ENCODE measurements around the gene DNPEP. TPM values are rescaled to one million over a fixed set of nuclear protein-coding genes. Genes with fewer than 3 reads are reported as not detected.

DNPEP gene
- total RNA-seq (2014; rRNA removed; shearing (Covaris generic)): 39.3 and 40.5 TPM in 2 replicates
- total RNA-seq (2022): 54.2 and 63.6 TPM in 2 replicates
- Bru-seq, nascent RNA: percentile 50 among the genes with signal in this experiment
- BruChase-seq, experiment 1, labeled RNA remaining after a 6-hour chase: percentile 52 among the genes with signal in this experiment
- percentile 51 among the genes with signal in this experiment for BruChase-seq, experiment 2, labeled RNA remaining after a 2-hour chase
- long read RNA-seq, transcript DNPEP-217 (15 exons, 2,408 nt): minor isoform, 7 of 124 reads
- long read RNA-seq, transcript DNPEP-201 (15 exons, 2,425 nt): major isoform, 89 of 124 reads
- long read RNA-seq, transcript DNPEP-203 (15 exons, 1,657 nt): minor isoform, 11 of 124 reads
- long read RNA-seq, partial matches to known transcripts: 4 of 124 reads
- long read RNA-seq, other reads (novel, unspliced or antisense): 13 of 124 reads

GRCh38 chr2:219387306-219388120 is at the start of gene DNPEP:
DNPEP (minus strand) TSS chr2:219387912; CDS start chr2:219387794, 118 bp downstream.
- POLR2A ChIA-PET: interaction anchor here (0.6 to 1.5 kb wide), 14 partner anchors 9 to 809 kb away, joined by 3 to 6 read pairs (median 4); no protein-coding TSS in a partner anchor
- Histone ChIP-seq H3K27ac (ENCODE audit: low read depth, low read length, poor library complexity, severe bottlenecking) (peak within 1 kb of the TSS; percentile 3), H3K9me2 (ENCODE audit: insufficient read depth, low read length) (no peaks in the 10 kb centered on the region), H3K4me1 (ENCODE audit: insufficient read depth, low read length, poor library complexity, severe bottlenecking) (peaks cover 15% of the 10 kb centered on the region), H3K9me3 (ENCODE audit: low read length) (no peaks in the 10 kb centered on the region), H3K4me3 (ENCODE audit: low read depth, low read length, poor library complexity, severe bottlenecking) (peak within 1 kb of the TSS; percentile 81), H3K4me2 (ENCODE audit: low read length) (peak within 1 kb of the TSS; percentile 89), H3K36me3 (ENCODE audit: insufficient read depth, low read length) (peaks cover 33% of the 10 kb centered on the region), H3K79me2 (ENCODE audit: insufficient read depth, low read depth, low read length) (no peaks in the 10 kb centered on the region; the same call in 1 of the 2 replicates), H2AFZ (ENCODE audit: low read length) (peak within 1 kb of the TSS; percentile 92), H4K20me1 (ENCODE audit: insufficient read depth, low read length) (no peaks in the 10 kb centered on the region)
- DNase-seq (ENCODE audit: low spot score): peak; percentile 91
- BruUV-seq (replicated peaks): no TSS peak
- CTCF ChIA-PET (ENCODE audit: unreplicated experiment): interaction anchor here (0.5 to 0.8 kb wide), 8 partner anchors 9 to 998 kb away, joined by 3 to 8 read pairs (median 3); partner anchors contain the start of gene GMPPA
- intact Hi-C loops (cut with micrococcal nuclease; ENCODE audit: unreplicated experiment): loop anchor here (1.0 to 5.0 kb wide), 6 partner anchors 109 to 227 kb away; partner anchors contain the start of genes ANKZF1, ATG9A, CHPF and CNPPD1
- TF ChIP-seq, protein P1, sequence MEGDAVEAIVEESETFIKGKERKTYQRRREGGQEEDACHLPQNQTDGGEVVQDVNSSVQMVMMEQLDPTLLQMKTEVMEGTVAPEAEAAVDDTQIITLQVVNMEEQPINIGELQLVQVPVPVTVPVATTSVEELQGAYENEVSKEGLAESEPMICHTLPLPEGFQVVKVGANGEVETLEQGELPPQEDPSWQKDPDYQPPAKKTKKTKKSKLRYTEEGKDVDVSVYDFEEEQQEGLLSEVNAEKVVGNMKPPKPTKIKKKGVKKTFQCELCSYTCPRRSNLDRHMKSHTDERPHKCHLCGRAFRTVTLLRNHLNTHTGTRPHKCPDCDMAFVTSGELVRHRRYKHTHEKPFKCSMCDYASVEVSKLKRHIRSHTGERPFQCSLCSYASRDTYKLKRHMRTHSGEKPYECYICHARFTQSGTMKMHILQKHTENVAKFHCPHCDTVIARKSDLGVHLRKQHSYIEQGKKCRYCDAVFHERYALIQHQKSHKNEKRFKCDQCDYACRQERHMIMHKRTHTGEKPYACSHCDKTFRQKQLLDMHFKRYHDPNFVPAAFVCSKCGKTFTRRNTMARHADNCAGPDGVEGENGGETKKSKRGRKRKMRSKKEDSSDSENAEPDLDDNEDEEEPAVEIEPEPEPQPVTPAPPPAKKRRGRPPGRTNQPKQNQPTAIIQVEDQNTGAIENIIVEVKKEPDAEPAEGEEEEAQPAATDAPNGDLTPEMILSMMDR (conservative IDR thresholded peaks at IDR 0.05; ENCODE audit: low read length): no peak
- TF ChIP-seq EZH2phosphoT487 (IDR thresholded peaks at IDR 0.05; ENCODE audit: borderline replicate concordance, low read depth, low read length): no peak

DNA sequence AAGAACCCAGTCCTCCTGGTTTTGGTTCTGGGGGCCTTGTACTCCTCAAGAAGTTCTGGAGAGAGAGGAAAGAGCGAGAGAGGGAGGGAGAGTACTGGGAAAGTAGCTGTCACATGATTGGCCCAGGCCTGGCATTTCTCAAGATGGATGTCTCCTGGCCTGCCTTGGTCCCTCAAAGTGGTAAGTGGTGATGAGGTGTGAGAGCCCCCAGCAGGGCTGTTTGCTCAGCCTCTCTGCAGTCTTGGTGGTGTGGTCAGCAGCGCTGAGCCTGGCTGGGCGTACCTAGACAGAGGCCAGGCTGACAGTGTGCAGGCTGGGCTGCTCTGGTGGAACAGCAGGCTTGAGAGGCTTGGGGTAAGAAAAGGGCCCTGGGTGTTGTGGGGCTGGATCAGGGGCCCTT is 49.4 kb upstream of the DNPEP start:
- Histone ChIP-seq H3K36me3 (ENCODE audit: insufficient read depth, low read length) (no peaks in the 10 kb centered on the region), H3K4me3 (ENCODE audit: low read depth, low read length, poor library complexity, severe bottlenecking) (no peak overlapping the region), H3K9me3 (ENCODE audit: low read length) (no peaks in the 10 kb centered on the region), H3K4me2 (ENCODE audit: low read length) (no peak overlapping the region), H3K9me2 (ENCODE audit: insufficient read depth, low read length) (no peaks in the 10 kb centered on the region), H3K27ac (ENCODE audit: low read depth, low read length, poor library complexity, severe bottlenecking) (no peak overlapping the region), H3K79me2 (ENCODE audit: insufficient read depth, low read depth, low read length) (no peaks in the 10 kb centered on the region), H2AFZ (ENCODE audit: low read length) (no peak overlapping the region), H4K20me1 (ENCODE audit: insufficient read depth, low read length) (no peaks in the 10 kb centered on the region), H3K4me1 (ENCODE audit: insufficient read depth, low read length, poor library complexity, severe bottlenecking) (no peaks in the 10 kb centered on the region)
- POLR2A ChIA-PET: interaction anchor here (0.8 to 1.7 kb wide), 2 partner anchors 9 to 18 kb away, joined by 4 read pairs; no protein-coding TSS in a partner anchor
- BruUV-seq (replicated peaks): no TSS peak
- intact Hi-C loops (cut with micrococcal nuclease; ENCODE audit: unreplicated experiment): no loop called here
- CTCF ChIA-PET (ENCODE audit: unreplicated experiment): no interaction called here
- no peak for DNase-seq (ENCODE audit: low spot score)
- no peak for TF ChIP-seq EZH2phosphoT487 (IDR thresholded peaks at IDR 0.05; ENCODE audit: borderline replicate concordance, low read depth, low read length)
- TF ChIP-seq, protein P1 (conservative IDR thresholded peaks at IDR 0.05; ENCODE audit: low read length): no peak

Data from OCI-LY7 (cell line).